Measurements from ENCODE around the gene TCP1.
"Not testable (repeated sequence)": the region's sequence is repeated elsewhere in the genome, so short reads cannot be mapped to it uniquely, and the experiment has no call there.

Gene TCP1

DNA sequence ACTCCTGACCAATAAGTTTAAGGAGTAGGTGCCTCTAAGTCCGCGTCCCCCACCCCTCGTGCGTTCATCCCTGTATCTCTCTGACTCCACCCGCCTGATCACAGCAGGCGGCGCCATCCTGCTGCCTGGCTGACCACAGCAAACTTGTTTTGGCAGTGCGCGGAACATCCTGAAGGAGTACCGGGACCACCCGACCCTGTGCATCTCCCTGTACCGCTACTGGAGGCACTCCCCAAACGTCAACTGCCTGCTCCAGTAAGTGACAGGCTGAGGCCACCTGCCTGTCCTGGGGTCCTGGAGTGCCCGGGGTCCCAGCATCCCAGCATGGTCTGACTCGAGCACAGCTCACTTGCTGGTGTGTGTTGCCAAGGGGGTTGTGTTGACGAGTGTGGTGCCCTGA, 29.7 kb upstream of the TCP1 start:
- FAIRE-seq = no peak
- DNase-seq (ENCODE audit: extremely low spot score, insufficient read length, low read depth) = no peak

DNA sequence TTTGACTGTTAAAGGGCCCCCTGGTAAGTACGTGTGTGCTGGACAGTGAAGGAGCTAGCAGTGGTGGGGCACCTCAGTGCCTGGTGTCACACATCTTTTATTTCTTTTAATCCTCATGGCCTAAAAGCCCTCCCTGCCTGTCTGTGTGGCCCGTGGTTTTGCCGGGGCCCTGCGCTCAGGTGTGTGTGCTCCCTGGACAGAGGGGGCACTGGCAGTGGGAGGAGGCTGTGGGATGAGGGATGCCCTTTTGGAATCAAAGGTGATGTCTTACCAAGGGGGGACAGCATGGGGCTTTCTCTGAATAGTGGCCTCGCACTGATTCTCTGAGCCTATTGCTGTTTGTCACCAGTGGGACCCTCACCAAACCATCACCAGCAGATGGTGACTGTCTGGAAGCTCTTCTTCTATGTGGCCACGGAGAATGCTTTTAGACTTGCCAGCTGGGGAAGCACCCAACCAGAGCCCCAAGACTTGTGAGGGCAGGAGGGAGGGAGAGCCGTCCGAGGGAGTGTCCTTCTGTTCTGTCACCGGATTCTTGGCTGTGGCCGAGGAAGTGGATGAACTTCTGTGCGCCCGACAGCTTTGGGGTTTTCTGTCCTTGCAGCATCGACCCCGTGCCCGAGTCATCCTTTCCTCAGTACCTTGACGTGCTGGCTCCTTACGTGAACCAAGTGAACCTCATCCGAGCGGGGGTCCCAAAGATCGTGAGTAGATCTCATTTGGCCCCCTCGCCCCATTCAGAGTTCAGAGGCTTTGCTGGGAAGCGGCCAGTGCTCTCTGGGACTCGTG, 28.7 kb upstream of the TCP1 start:
- FAIRE-seq (no peak), DNase-seq (ENCODE audit: extremely low spot score, insufficient read length, low read depth) (no peak)

DNA sequence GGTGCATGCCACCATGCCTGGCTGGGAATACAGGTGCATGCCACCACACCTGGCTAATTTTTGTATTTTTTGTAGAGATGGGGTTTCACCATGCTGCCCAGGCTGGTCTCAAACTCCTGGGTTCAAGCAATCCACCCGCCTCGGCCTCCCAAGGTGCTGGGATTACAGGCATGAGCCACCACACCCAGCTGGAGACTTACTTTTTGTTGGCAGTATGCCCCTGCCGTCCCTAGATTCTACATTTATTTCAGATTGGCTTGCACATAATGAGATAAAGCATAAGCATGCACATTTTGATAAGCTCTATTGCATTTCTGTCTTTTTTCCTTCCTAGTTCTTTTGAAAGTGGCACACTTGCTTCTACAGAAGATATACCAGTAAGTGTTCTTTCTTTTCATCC, 27.4 kb upstream of the TCP1 start:
- not testable (repeated sequence) for DNase-seq (ENCODE audit: extremely low spot score, insufficient read length, low read depth); FAIRE-seq

DNA sequence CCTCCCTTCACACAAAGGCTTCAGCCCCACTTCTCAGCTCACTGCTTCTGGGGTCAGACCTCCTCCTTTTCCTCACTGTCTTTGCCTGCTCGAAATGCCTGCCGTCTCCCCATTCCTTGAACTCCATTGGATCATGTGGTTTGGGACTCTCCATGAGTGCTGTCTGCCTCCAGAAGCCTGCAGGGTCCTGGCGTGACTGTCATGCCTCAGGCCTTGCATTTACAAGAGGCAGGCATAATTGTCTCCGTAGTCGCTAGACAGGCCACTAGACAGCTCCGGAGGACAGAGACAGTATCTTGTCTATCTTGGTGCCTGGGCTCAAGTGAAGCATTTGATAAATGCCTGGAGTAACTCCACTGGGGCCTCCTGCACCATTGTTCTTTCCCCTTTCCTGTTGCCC, 26.0 kb upstream of the TCP1 start:
- FAIRE-seq (no peak), DNase-seq (ENCODE audit: extremely low spot score, insufficient read length, low read depth) (no peak)

DNA sequence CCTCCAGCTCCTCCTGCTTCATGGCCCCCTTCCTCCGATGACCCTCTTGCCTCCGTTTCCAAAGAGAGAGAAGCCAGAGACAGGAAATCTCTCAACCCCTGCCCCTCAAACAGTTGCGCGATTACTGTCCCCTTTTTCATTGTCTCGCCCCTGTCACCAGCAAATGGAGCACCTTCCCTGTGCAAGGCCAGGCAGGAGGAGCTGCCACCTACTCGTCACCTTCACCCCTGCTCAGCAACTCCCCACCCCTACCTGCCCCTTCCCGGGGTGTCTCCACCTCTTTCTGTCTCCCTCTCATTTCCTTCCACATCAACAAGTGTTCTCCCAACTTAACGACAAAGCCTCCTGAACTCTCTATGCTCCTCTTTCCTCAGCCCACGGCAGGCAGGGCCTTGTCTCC, 24.4 kb upstream of the TCP1 start:
- DNase-seq (ENCODE audit: extremely low spot score, insufficient read length, low read depth) = no peak
- no peak for FAIRE-seq

- DNase-seq (ENCODE audit: extremely low spot score, insufficient read length, low read depth) (no peak), FAIRE-seq (peak; percentile 78)
Observed at GRCh38 chr6:159809149-159809548, 19.7 kb upstream of the TCP1 start.

DNA sequence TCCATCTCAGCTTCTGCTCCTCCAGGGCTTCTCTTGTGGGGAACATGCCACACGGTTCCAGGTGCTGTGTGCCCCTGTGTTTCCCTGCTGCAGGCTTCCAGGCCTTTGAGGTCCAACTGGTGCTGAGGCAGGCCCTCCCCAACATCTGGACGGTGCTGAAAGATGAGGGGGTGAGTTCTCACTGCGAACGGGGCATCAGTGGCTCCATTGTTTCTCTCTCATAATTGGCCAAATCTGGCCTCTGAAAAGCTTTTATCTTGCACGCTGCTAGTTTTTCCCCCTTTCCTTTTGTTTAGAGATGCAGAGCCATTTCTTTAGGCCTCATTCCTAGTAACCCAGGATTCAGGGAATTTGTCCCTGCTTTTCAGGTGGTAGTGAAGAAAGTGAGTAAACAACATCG, 19.2 kb upstream of the TCP1 start:
- FAIRE-seq (no peak), DNase-seq (ENCODE audit: extremely low spot score, insufficient read length, low read depth) (no peak)

GRCh38 chr6:159807150-159807858, 17.9 kb upstream of the TCP1 start:
- FAIRE-seq (no peak), DNase-seq (ENCODE audit: extremely low spot score, insufficient read length, low read depth) (no peak)

- DNase-seq (ENCODE audit: extremely low spot score, insufficient read length, low read depth) (no peak), FAIRE-seq (no peak)
Observed at GRCh38 chr6:159806021-159806458, 16.6 kb upstream of the TCP1 start.

GRCh38 chr6:159805440-159806020, 16.1 kb upstream of the TCP1 start:
- DNase-seq (ENCODE audit: extremely low spot score, insufficient read length, low read depth) (no peak), FAIRE-seq (no peak)

- DNase-seq (ENCODE audit: extremely low spot score, insufficient read length, low read depth) (no peak), FAIRE-seq (no peak)
Observed at GRCh38 chr6:159804504-159804903, 15.1 kb upstream of the TCP1 start.

GRCh38 chr6:159801935-159802334, 12.5 kb upstream of the TCP1 start:
- no peak for DNase-seq (ENCODE audit: extremely low spot score, insufficient read length, low read depth)
- FAIRE-seq = no peak

GRCh38 chr6:159800141-159800865, 10.9 kb upstream of the TCP1 start, which contains the start of gene PNLDC1:
TSS of gene PNLDC1 (plus strand) at chr6:159800276. CDS start at chr6:159800308, 32 bp downstream.
- FAIRE-seq (no peak), DNase-seq (ENCODE audit: extremely low spot score, insufficient read length, low read depth) (no peak)

- no peak for FAIRE-seq
- no peak for DNase-seq (ENCODE audit: extremely low spot score, insufficient read length, low read depth)
Observed at GRCh38 chr6:159797554-159797953, 8.2 kb upstream of the TCP1 start.

- FAIRE-seq; DNase-seq (ENCODE audit: extremely low spot score, insufficient read length, low read depth): not testable (repeated sequence)
Observed at GRCh38 chr6:159794976-159795375, 5.6 kb upstream of the TCP1 start.

GRCh38 chr6:159790956-159791598, 1.7 kb upstream of the TCP1 start:
- peak; percentile 39 for FAIRE-seq
- DNase-seq (ENCODE audit: extremely low spot score, insufficient read length, low read depth) = no peak

DNA sequence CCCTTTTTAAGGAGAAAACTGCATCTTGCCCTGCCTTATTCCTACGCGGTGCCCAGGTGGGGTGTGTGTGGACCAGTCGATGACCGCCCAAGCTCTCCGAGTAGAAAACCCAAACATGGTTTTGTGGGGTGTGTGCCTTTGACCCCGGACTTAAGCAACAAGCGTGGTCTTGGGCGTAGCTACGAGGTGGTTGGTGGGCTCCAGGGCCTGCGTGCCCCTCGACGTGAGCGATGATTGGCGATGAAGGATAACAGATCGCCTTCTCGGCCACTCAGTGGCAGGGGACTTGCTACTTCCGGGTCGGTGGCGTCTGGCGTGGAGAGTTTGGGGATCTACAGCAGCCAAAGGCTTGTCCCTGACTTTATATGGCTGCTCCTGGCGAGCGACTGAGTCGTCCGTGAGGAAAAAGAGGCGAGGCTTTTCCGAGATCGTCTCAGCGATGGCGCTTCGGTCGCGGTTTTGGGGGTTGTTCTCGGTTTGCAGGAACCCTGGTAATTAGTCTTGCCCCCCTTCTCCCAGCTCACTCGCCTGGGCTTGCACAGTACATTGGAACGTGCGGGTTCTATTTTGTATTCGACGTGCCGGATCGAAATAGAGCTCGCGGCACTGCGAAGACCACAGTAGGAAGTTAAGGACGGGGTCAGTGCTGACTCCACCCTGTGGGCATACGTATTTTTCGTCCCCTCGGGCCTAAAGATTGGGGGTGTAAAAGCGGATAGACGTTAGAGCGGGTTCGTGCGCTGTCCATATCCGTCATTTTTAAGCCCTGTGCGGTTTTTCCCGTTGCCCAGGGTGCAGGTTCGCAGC, 950 bp upstream of the TCP1 start, which contains the start of gene MRPL18:
Gene MRPL18 (plus strand): TSS at position 319 of the 807 bp plus-strand sequence. CDS start 121 bp downstream, at position 440.
- FAIRE-seq (no peak), DNase-seq (ENCODE audit: extremely low spot score, insufficient read length, low read depth) (peak; percentile 80)

DNA sequence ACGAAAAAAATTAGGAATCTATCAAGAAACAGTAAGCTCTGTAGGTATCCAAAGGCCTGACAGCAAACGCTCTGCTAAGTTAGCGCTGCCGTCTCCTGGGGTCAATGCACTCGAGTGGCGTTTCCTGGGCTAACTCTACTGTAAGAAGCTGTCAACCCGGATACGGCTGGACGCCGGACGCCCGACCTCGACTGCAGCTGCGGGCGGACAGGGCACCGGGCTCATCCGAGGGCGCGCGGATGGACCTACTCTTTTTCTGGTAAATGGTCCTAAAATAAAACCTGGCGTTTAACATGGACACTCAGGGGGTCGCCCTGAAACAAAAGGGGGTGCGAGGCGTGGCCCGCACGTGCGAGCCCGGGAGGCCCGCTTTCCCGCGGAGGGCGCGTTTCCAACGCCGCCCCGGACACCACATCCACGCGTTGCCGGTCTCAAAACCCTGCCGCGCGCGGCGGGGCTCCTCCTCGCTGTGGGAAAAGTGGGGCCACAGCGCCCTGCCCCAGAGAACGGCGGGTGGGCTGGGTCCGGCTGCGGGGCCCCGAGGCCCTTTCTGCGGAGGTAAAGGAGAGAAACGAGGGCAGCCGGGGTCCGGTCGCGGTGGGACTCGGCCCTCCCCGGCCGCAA, 537 bp downstream of the TCP1 start:
- DNase-seq (ENCODE audit: extremely low spot score, insufficient read length, low read depth) (no peak), FAIRE-seq (no peak)

DNA sequence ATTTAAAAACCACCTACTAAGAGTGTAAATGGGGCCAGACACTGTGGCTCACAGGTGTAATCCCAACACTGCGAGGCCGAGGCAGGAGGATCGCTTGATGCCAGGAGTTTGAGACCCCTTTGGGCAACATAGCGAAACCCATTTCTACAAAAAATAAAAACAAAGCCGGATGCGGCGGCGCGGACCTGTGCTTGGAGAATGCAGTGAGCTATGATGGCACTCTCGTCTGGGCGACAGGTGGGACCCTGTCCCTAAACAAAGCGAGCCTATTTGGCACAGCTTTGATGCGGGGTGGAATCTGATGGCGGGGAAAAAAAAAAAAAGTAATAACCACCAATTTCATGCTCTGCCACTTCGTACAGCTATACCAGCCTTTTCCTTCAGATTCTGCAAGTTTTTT, 1.1 kb downstream of the TCP1 start:
- FAIRE-seq = no peak

More for the DNA sequence above, 1.1 kb downstream of the TCP1 start:
- no peak for DNase-seq (ENCODE audit: extremely low spot score, insufficient read length, low read depth)

All from GM18507 (cell line).